ENCODE results near the gene COG8.

DNA sequence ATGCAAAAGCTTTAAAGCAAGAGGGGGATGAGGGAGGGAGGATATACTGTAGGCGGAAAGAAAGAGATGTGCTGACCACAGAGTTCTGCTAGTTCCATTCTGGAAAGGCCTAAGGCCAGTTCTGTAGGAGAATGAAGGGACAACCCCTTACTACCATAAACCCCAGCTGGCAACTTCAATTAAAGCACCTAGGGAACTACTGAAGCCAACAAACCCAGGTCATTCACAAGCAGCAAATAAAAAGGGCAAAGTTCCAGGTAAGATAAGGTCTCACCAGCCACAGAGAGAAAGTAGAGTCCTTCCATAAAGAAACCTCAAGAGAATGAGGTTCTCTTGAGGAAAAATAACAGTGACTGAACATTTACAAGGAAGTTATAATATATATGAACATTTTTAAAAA lies 33.7 kb upstream of the COG8 start:
- TF ChIP-seq, protein P1, sequence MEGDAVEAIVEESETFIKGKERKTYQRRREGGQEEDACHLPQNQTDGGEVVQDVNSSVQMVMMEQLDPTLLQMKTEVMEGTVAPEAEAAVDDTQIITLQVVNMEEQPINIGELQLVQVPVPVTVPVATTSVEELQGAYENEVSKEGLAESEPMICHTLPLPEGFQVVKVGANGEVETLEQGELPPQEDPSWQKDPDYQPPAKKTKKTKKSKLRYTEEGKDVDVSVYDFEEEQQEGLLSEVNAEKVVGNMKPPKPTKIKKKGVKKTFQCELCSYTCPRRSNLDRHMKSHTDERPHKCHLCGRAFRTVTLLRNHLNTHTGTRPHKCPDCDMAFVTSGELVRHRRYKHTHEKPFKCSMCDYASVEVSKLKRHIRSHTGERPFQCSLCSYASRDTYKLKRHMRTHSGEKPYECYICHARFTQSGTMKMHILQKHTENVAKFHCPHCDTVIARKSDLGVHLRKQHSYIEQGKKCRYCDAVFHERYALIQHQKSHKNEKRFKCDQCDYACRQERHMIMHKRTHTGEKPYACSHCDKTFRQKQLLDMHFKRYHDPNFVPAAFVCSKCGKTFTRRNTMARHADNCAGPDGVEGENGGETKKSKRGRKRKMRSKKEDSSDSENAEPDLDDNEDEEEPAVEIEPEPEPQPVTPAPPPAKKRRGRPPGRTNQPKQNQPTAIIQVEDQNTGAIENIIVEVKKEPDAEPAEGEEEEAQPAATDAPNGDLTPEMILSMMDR (IDR thresholded peaks at IDR 0.05), result no peak
- TF ChIP-seq POLR2A (IDR thresholded peaks at IDR 0.05) (no peak), POLR2AphosphoS5 (IDR thresholded peaks at IDR 0.05) (no peak)
